GM18861 (cell line): Measurements from ENCODE around the gene YARS1.

Experiments used
- ATAC-seq: cut with Tn5 transposase; IDR thresholded peaks from one replicate; pipeline ENCODE4 v1.9.1; 2021; ENCODE audit not compliant: unreplicated experiment

The YARS1 gene

GRCh38 chr1:32766328-32766972, 50.7 kb downstream of the YARS1 start:
- no peak for ATAC-seq

GRCh38 chr1:32765570-32766327, 51.4 kb downstream of the YARS1 start:
- no peak for ATAC-seq

- ATAC-seq = no peak
Measured at GRCh38 chr1:32764826-32765569, 52.2 kb downstream of the YARS1 start.

- no peak for ATAC-seq
Measured at GRCh38 chr1:32763221-32763620, 53.9 kb downstream of the YARS1 start.

- ATAC-seq = no peak
Measured at GRCh38 chr1:32761936-32762335, 55.2 kb downstream of the YARS1 start.

GRCh38 chr1:32761253-32761877, 55.8 kb downstream of the YARS1 start:
- no peak for ATAC-seq

- no peak for ATAC-seq
Measured at GRCh38 chr1:32759997-32760623, 57.0 kb downstream of the YARS1 start.

- no peak for ATAC-seq
Measured at GRCh38 chr1:32759521-32759981, 57.6 kb downstream of the YARS1 start.

- ATAC-seq = no peak
Measured at GRCh38 chr1:32758795-32759430, 58.2 kb downstream of the YARS1 start.

GRCh38 chr1:32758177-32758794, 58.9 kb downstream of the YARS1 start:
- ATAC-seq = no peak

GRCh38 chr1:32757213-32757895, 59.8 kb downstream of the YARS1 start:
- no peak for ATAC-seq

- ATAC-seq = no peak
Measured at GRCh38 chr1:32755810-32756159, 61.4 kb downstream of the YARS1 start.

GRCh38 chr1:32755098-32755809, 61.9 kb downstream of the YARS1 start:
- ATAC-seq = no peak

GRCh38 chr1:32754317-32755097, 62.7 kb downstream of the YARS1 start:
- ATAC-seq = no peak

- ATAC-seq = no peak
Measured at GRCh38 chr1:32753532-32754316, 63.4 kb downstream of the YARS1 start.

- no peak for ATAC-seq
Measured at GRCh38 chr1:32749771-32750170, 67.4 kb downstream of the YARS1 start.

- ATAC-seq = no peak
Measured at GRCh38 chr1:32749332-32749731, 67.8 kb downstream of the YARS1 start.
